Activated CD4-positive, alpha-beta T cell treated with anti-CD3 and anti-CD28 coated beads, Interleukin-2, Interleukin-4, amounts not matched to agents 100 ng/mL and 50 ng/mL, durations not matched to agents 16 hours and 8 hours (primary cell): ENCODE data around the gene TUFT1.
"Not testable (repeated sequence)": the region's sequence is repeated elsewhere in the genome, so short reads cannot be mapped to it uniquely, and the experiment has no call there.

Experiments
- DNase-seq: peaks from one replicate; pipeline ENCODE4 v3.0.0-alpha.2; 2020; ENCODE audit warnings: low spot score

The TUFT1 gene

GRCh38 chr1:151581451-151581850, 41.3 kb downstream of the TUFT1 start:
- DNase-seq: no peak

GRCh38 chr1:151581921-151582320, 41.8 kb downstream of the TUFT1 start:
- no peak for DNase-seq

- DNase-seq: no peak
Measured at GRCh38 chr1:151583796-151584195, 43.7 kb downstream of the TUFT1 start.

GRCh38 chr1:151584278-151584677, 44.2 kb downstream of the TUFT1 start:
- no peak for DNase-seq

- DNase-seq: no peak
Measured at GRCh38 chr1:151584780-151585179, 44.7 kb downstream of the TUFT1 start.

GRCh38 chr1:151585622-151586021, 45.5 kb downstream of the TUFT1 start:
- DNase-seq: no peak

GRCh38 chr1:151590961-151591360, 50.9 kb downstream of the TUFT1 start:
- DNase-seq: no peak

GRCh38 chr1:151593730-151594129, 53.6 kb downstream of the TUFT1 start:
- no peak for DNase-seq

- DNase-seq: peak; percentile 83
Measured at GRCh38 chr1:151594143-151594625, 54.1 kb downstream of the TUFT1 start.

GRCh38 chr1:151596166-151596953, 56.3 kb downstream of the TUFT1 start:
- DNase-seq: no peak

GRCh38 chr1:151602550-151602949, 62.4 kb downstream of the TUFT1 start:
- not testable (repeated sequence) for DNase-seq

GRCh38 chr1:151604291-151604690, 64.2 kb downstream of the TUFT1 start:
- DNase-seq: no peak

GRCh38 chr1:151606384-151606783, 66.3 kb downstream of the TUFT1 start:
- DNase-seq: no peak

- DNase-seq: no peak
Measured at GRCh38 chr1:151606857-151607256, 66.7 kb downstream of the TUFT1 start.

- DNase-seq: no peak
Measured at GRCh38 chr1:151610142-151610541, 70.0 kb downstream of the TUFT1 start.

- DNase-seq: no peak
Measured at GRCh38 chr1:151611288-151611790, 71.2 kb downstream of the TUFT1 start.

- DNase-seq: peak; percentile 91
Measured at GRCh38 chr1:151611832-151612500, 71.9 kb downstream of the TUFT1 start, which contains the start of gene SNX27. SNX27 (plus strand) TSS chr1:151612050; CDS start chr1:151612202, 152 bp downstream.

GRCh38 chr1:151612501-151613281, 72.6 kb downstream of the TUFT1 start:
- no peak for DNase-seq

- DNase-seq: no peak
Measured at GRCh38 chr1:151613282-151613780, 73.2 kb downstream of the TUFT1 start.

GRCh38 chr1:151615711-151616504, 75.8 kb downstream of the TUFT1 start:
- no peak for DNase-seq

- DNase-seq: no peak
Measured at GRCh38 chr1:151616505-151616849, 76.4 kb downstream of the TUFT1 start.
